ENCODE data around the gene GMDS. TPM values are rescaled to one million over a fixed set of nuclear protein-coding genes. Genes with fewer than 3 reads are reported as not detected.
A peak's percentile ranks its signal among the peaks of the same experiment; 100 is the strongest.

Gene GMDS
- total and polyA plus RNA-seq, 2 experiments from 2014 or later: 3.0 to 12.6 TPM

- no peak overlapping the region for H2AFZ ChIP-seq
- H3K27ac ChIP-seq: no peak overlapping the region
- TF ChIP-seq EZH2 (IDR thresholded peaks at IDR 0.05; ENCODE audit: insufficient read depth, poor library complexity, severe bottlenecking) (no peak), EZH2phosphoT487 (IDR thresholded peaks at IDR 0.05; ENCODE audit: insufficient read depth, low read depth) (no peak)
- H4K20me1 ChIP-seq (ENCODE audit: insufficient read depth): no peaks in the 10 kb centered on the region
- H3K36me3 ChIP-seq (ENCODE audit: low read depth): no peaks in the 10 kb centered on the region
- H3K4me1 ChIP-seq (ENCODE audit: insufficient read depth): peaks cover 5% of the 10 kb centered on the region; the same call in 1 of the 2 replicates
- no peak overlapping the region for H3K9ac ChIP-seq
- DNase-seq: no peak
- no peaks in the 10 kb centered on the region for H3F3A ChIP-seq (ENCODE audit: insufficient read depth)
- no peak overlapping the region for H3K4me3 ChIP-seq
- H3K27me3 ChIP-seq (replicated peaks; ENCODE audit: insufficient read depth): no peaks in the 10 kb centered on the region
- no peak overlapping the region for H3K4me2 ChIP-seq (ENCODE audit: unreplicated experiment)
- in situ Hi-C loops (cut with MboI): loop anchor here (10.0 to 25.0 kb wide), 2 partner anchors 498 to 535 kb away; partner anchors contain the start of gene FOXC1
- no peaks in the 10 kb centered on the region for H3K9me2 ChIP-seq (ENCODE audit: insufficient read depth)
- 96 to 97% methylated on average over 5 of the region's 5 CpGs for WGBS, 2 experiments (ENCODE audit: low coverage in 1 of 2, low lambda C conversion rate in 2 of 2, missing lambda C conversion rate in 2 of 2)
- H3K9me3 ChIP-seq (ENCODE audit: low read depth): no peaks in the 10 kb centered on the region
- no peaks in the 10 kb centered on the region for H3K79me2 ChIP-seq (ENCODE audit: insufficient read depth)
Measured at GRCh38 chr6:2102316-2102883, 143.0 kb downstream of the GMDS start.

- 85 to 91% methylated on average over 1 of the region's 1 CpG for WGBS, 2 experiments (ENCODE audit: low coverage in 1 of 2, low lambda C conversion rate in 2 of 2, missing lambda C conversion rate in 2 of 2)
- no peaks in the 10 kb centered on the region for H3K9me3 ChIP-seq (ENCODE audit: low read depth)
- H3K27ac ChIP-seq: no peak overlapping the region
- no peak overlapping the region for H3K4me3 ChIP-seq
- H3K9ac ChIP-seq: no peak overlapping the region
- peaks cover 5% of the 10 kb centered on the region; the same call in 1 of the 2 replicates for H3K4me1 ChIP-seq (ENCODE audit: insufficient read depth)
- TF ChIP-seq EZH2 (IDR thresholded peaks at IDR 0.05; ENCODE audit: insufficient read depth, poor library complexity, severe bottlenecking): no peak
- TF ChIP-seq EZH2phosphoT487 (IDR thresholded peaks at IDR 0.05; ENCODE audit: insufficient read depth, low read depth): no peak
- H3K9me2 ChIP-seq (ENCODE audit: insufficient read depth): no peaks in the 10 kb centered on the region
- DNase-seq: peak; percentile 25
- no peaks in the 10 kb centered on the region for H4K20me1 ChIP-seq (ENCODE audit: insufficient read depth)
- no peaks in the 10 kb centered on the region for H3K79me2 ChIP-seq (ENCODE audit: insufficient read depth)
- no peak overlapping the region for H2AFZ ChIP-seq
- in situ Hi-C loops (cut with MboI): loop anchor here (10.0 to 25.0 kb wide), 2 partner anchors 496 to 536 kb away; partner anchors contain the start of gene FOXC1
- no peaks in the 10 kb centered on the region for H3F3A ChIP-seq (ENCODE audit: insufficient read depth)
- H3K4me2 ChIP-seq (ENCODE audit: unreplicated experiment): no peak overlapping the region
- no peaks in the 10 kb centered on the region for H3K27me3 ChIP-seq (replicated peaks; ENCODE audit: insufficient read depth)
- no peaks in the 10 kb centered on the region for H3K36me3 ChIP-seq (ENCODE audit: low read depth)
Measured at GRCh38 chr6:2101213-2101612, 144.2 kb downstream of the GMDS start.

- Histone ChIP-seq H3K9me3 (ENCODE audit: low read depth) (no peaks in the 10 kb centered on the region), H3K4me3 (no peak overlapping the region), H3K9ac (no peak overlapping the region), H3K36me3 (ENCODE audit: low read depth) (no peaks in the 10 kb centered on the region), H3K9me2 (ENCODE audit: insufficient read depth) (no peaks in the 10 kb centered on the region), H3K27me3 (replicated peaks; ENCODE audit: insufficient read depth) (no peaks in the 10 kb centered on the region), H4K20me1 (ENCODE audit: insufficient read depth) (no peaks in the 10 kb centered on the region), H3K27ac (no peak overlapping the region), H3K4me2 (ENCODE audit: unreplicated experiment) (no peak overlapping the region), H2AFZ (no peak overlapping the region), H3K79me2 (ENCODE audit: insufficient read depth) (no peaks in the 10 kb centered on the region), H3K4me1 (ENCODE audit: insufficient read depth) (peaks cover 5% of the 10 kb centered on the region; the same call in 1 of the 2 replicates), H3F3A (ENCODE audit: insufficient read depth) (no peaks in the 10 kb centered on the region)
- DNase-seq: no peak
- in situ Hi-C loops (cut with MboI): loop anchor here (10.0 to 25.0 kb wide), 2 partner anchors 495 to 537 kb away; partner anchors contain the start of gene FOXC1
- no peak for TF ChIP-seq EZH2phosphoT487 (IDR thresholded peaks at IDR 0.05; ENCODE audit: insufficient read depth, low read depth)
- no peak for TF ChIP-seq EZH2 (IDR thresholded peaks at IDR 0.05; ENCODE audit: insufficient read depth, poor library complexity, severe bottlenecking)
Measured at GRCh38 chr6:2099870-2100269, 145.5 kb downstream of the GMDS start.

DNA sequence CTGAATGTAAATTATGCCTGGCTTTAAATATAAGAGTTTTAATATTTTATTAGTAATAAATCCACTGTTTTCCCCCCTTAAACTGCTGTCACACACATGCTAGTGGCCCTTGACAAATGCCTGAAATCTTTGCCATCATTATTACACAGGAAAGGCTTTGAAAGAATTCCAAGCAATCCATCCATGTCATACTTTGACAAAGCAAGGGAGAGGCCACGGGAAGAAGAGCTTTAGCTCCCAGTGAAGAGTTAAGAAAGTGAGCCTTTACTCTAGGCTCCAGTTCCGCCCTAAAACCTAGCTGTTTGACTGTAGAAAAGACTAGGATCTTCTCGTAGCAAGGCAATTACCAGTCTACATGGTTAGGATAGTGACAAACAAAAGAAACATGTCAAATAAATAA, 147.9 kb downstream of the GMDS start:
- Histone ChIP-seq H3K4me2 (ENCODE audit: unreplicated experiment) (no peak overlapping the region), H3K9me3 (ENCODE audit: low read depth) (no peaks in the 10 kb centered on the region), H3K79me2 (ENCODE audit: insufficient read depth) (no peaks in the 10 kb centered on the region), H2AFZ (no peak overlapping the region), H3K36me3 (ENCODE audit: low read depth) (no peaks in the 10 kb centered on the region), H3K27ac (no peak overlapping the region), H3K9ac (no peak overlapping the region), H3K9me2 (ENCODE audit: insufficient read depth) (no peaks in the 10 kb centered on the region), H3K4me3 (no peak overlapping the region), H3K4me1 (ENCODE audit: insufficient read depth) (peaks cover 5% of the 10 kb centered on the region; the same call in 1 of the 2 replicates), H3K27me3 (replicated peaks; ENCODE audit: insufficient read depth) (no peaks in the 10 kb centered on the region), H4K20me1 (ENCODE audit: insufficient read depth) (no peaks in the 10 kb centered on the region), H3F3A (ENCODE audit: insufficient read depth) (no peaks in the 10 kb centered on the region)
- no peak for DNase-seq
- TF ChIP-seq EZH2phosphoT487 (IDR thresholded peaks at IDR 0.05; ENCODE audit: insufficient read depth, low read depth): no peak
- TF ChIP-seq EZH2 (IDR thresholded peaks at IDR 0.05; ENCODE audit: insufficient read depth, poor library complexity, severe bottlenecking): no peak
- in situ Hi-C loops (cut with MboI): no loop called here
- 92 to 96% methylated on average over 3 of the region's 3 CpGs for WGBS, 2 experiments (ENCODE audit: low coverage in 1 of 2, low lambda C conversion rate in 2 of 2, missing lambda C conversion rate in 2 of 2)
